ENCODE measurements around the gene RNF5.
"Not testable (repeated sequence)": the region's sequence is repeated elsewhere in the genome, so short reads cannot be mapped to it uniquely, and the experiment has no call there.

The RNF5 gene

GRCh38 chr6:32140420-32141046 lies 37.7 kb upstream of the RNF5 start:
- Histone ChIP-seq H3K4me3 (no peak overlapping the region), H3K27ac (no peak overlapping the region)

GRCh38 chr6:32144238-32144637 lies 34.0 kb upstream of the RNF5 start:
- not testable (repeated sequence) for H3K4me2 ChIP-seq

More at GRCh38 chr6:32140420-32141046, 37.7 kb upstream of the RNF5 start:
- Histone ChIP-seq H3K36me3 (no peaks in the 10 kb centered on the region), H3K4me1 (peaks cover 0 to 7% (median 0%) of the 10 kb centered on the region in 10 experiments; a peak in 4 of 20 replicates), H3K4me2 (no peak overlapping the region), H4K20me1 (no peaks in the 10 kb centered on the region), H3K27me3 (no peaks in the 10 kb centered on the region), H3K9me3 (replicated peaks in 1 of 11) (no peaks in the 10 kb centered on the region), H3K9ac (no peak overlapping the region)
- no peak for TF ChIP-seq Cebpa-rat (IDR thresholded peaks at IDR 0.05)

GRCh38 chr6:32146287-32146686 lies 31.9 kb upstream of the RNF5 start:
- peaks cover 0 to 7% (median under 1%) of the 10 kb centered on the region in 10 experiments; a peak in 6 of 20 replicates for H3K4me1 ChIP-seq
- no peaks in the 10 kb centered on the region for H3K36me3 ChIP-seq
- H3K9me3 ChIP-seq (replicated peaks in 1 of 11): peaks cover 0 to 9% (median 6%) of the 10 kb centered on the region in 11 experiments; a peak in 8 of 22 replicates
- H3K27ac ChIP-seq: no peak overlapping the region
- no peaks in the 10 kb centered on the region for H4K20me1 ChIP-seq
- no peak overlapping the region for H3K4me3 ChIP-seq
- no peak overlapping the region for H3K9ac ChIP-seq
- peaks cover 0 to 19% (median 8%) of the 10 kb centered on the region in 11 experiments; a peak in 10 of 22 replicates for H3K27me3 ChIP-seq
- no peak for TF ChIP-seq Cebpa-rat (IDR thresholded peaks at IDR 0.05)
- no peak overlapping the region for H3K4me2 ChIP-seq

More at GRCh38 chr6:32144238-32144637, 34.0 kb upstream of the RNF5 start:
- H3K27ac ChIP-seq; H3K9me3 ChIP-seq (replicated peaks in 1 of 11); H3K36me3 ChIP-seq; H3K4me3 ChIP-seq; H3K9ac ChIP-seq; H4K20me1 ChIP-seq; H3K4me1 ChIP-seq: not testable (repeated sequence)
- H3K27me3 ChIP-seq: peaks cover 0 to 19% (median 8%) of the 10 kb centered on the region in 11 experiments; a peak in 9 of 22 replicates

- peaks cover 0 to 6% (median 1%) of the 10 kb centered on the region in 10 experiments; a peak in 6 of 20 replicates for H3K4me1 ChIP-seq
- no peak for TF ChIP-seq Cebpa-rat (IDR thresholded peaks at IDR 0.05)
- no peaks in the 10 kb centered on the region for H3K36me3 ChIP-seq
- no peak overlapping the region for H3K9ac ChIP-seq
- H3K27me3 ChIP-seq: peaks cover 0 to 19% (median 8%) of the 10 kb centered on the region in 11 experiments; a peak in 10 of 22 replicates
- no peak overlapping the region for H3K4me3 ChIP-seq
- no peaks in the 10 kb centered on the region for H4K20me1 ChIP-seq
- peaks cover 0 to 9% (median 6%) of the 10 kb centered on the region in 11 experiments; a peak in 8 of 22 replicates for H3K9me3 ChIP-seq (replicated peaks in 1 of 11)
- H3K4me2 ChIP-seq: no peak overlapping the region
- no peak overlapping the region for H3K27ac ChIP-seq
Measured at GRCh38 chr6:32146687-32147086, 31.5 kb upstream of the RNF5 start.

GRCh38 chr6:32147401-32148132 lies 30.6 kb upstream of the RNF5 start:
- Histone ChIP-seq H4K20me1 (no peaks in the 10 kb centered on the region), H3K27ac (no peak overlapping the region), H3K9me3 (replicated peaks in 1 of 11) (peaks cover 0 to 9% (median 6%) of the 10 kb centered on the region in 11 experiments; a peak in 8 of 22 replicates), H3K4me2 (no peak overlapping the region), H3K9ac (no peak overlapping the region), H3K27me3 (peaks cover 0 to 19% (median 8%) of the 10 kb centered on the region in 11 experiments; a peak in 11 of 22 replicates), H3K36me3 (no peaks in the 10 kb centered on the region), H3K4me1 (peaks cover 0 to 12% (median 7%) of the 10 kb centered on the region in 10 experiments; a peak in 16 of 20 replicates), H3K4me3 (no peak overlapping the region)
- no peak for TF ChIP-seq Cebpa-rat (IDR thresholded peaks at IDR 0.05)

- Histone ChIP-seq H3K4me3 (no peak overlapping the region), H3K4me2 (no peak overlapping the region), H3K36me3 (no peaks in the 10 kb centered on the region), H4K20me1 (no peaks in the 10 kb centered on the region), H3K9me3 (replicated peaks in 1 of 11) (peaks cover 0 to 9% (median 6%) of the 10 kb centered on the region in 11 experiments; a peak in 8 of 22 replicates), H3K27ac (no peak overlapping the region), H3K4me1 (peaks cover 0 to 21% (median 16%) of the 10 kb centered on the region in 10 experiments; a peak in 16 of 20 replicates), H3K9ac (no peak overlapping the region), H3K27me3 (peaks cover 0 to 19% (median 8%) of the 10 kb centered on the region in 11 experiments; a peak in 11 of 22 replicates)
- TF ChIP-seq Cebpa-rat (IDR thresholded peaks at IDR 0.05): no peak
Measured at GRCh38 chr6:32148289-32149091, 29.7 kb upstream of the RNF5 start.

- Histone ChIP-seq H3K36me3 (no peaks in the 10 kb centered on the region), H3K4me3 (no peak overlapping the region), H3K27me3 (peaks cover 0 to 19% (median 8%) of the 10 kb centered on the region in 11 experiments; a peak in 11 of 22 replicates), H3K4me2 (no peak overlapping the region), H3K9ac (no peak overlapping the region), H3K4me1 (peaks cover 0 to 24% (median 16%) of the 10 kb centered on the region in 10 experiments; a peak in 16 of 20 replicates), H3K9me3 (replicated peaks in 1 of 11) (peaks cover 0 to 9% (median 6%) of the 10 kb centered on the region in 11 experiments; a peak in 8 of 22 replicates), H4K20me1 (no peaks in the 10 kb centered on the region), H3K27ac (no peak overlapping the region)
- no peak for TF ChIP-seq Cebpa-rat (IDR thresholded peaks at IDR 0.05)
Measured at GRCh38 chr6:32149092-32149755, 29.0 kb upstream of the RNF5 start.

All from BLaER1 treated with 17β-estradiol and CSF1 and Interleukin-3, amounts not matched to agents 10 nM and 100 nM (cell line).